Panc1 (cell line): ENCODE results near the gene LRFN3. TPM values are rescaled to one million over a fixed set of nuclear protein-coding genes. Genes with fewer than 3 reads are reported as not detected.

Source experiments
- ATAC-seq: fragments of 200-7000 bp; cut with Tn5 transposase; 2 replicates; pipeline ENCODE4 v1.9.1; 2020; ENCODE audit warnings: mild to moderate bottlenecking, moderate library complexity
- BruUV-seq: library from RNA; stranded (reverse); fragments of 400-500 nt; replicated peaks from 2 replicates; lab custom pipeline; 2021; lab: Mats Ljungman, UMichigan
- CTCF ChIA-PET: fragments of 300-600 bp; sonication (Branson Sonifier 250); formaldehyde crosslinking; loops from one replicate; lab custom pipeline; 2022; ENCODE audit warnings: antibody characterized with exemption; lab: Charles Lee
- POLR2A ChIA-PET: fragments of 300-600 bp; sonication (Branson Sonifier 250); formaldehyde crosslinking; loops from one replicate; lab custom pipeline; 2022; ENCODE audit warnings: antibody characterized with exemption; lab: Charles Lee
- DNase-seq: peaks from one replicate; pipeline ENCODE4 v3.0.0-alpha.2; 2010; ENCODE audit warnings: low read depth, low spot score
- H3K27ac ChIP-seq: 2 replicates; pipeline ENCODE4 v1.5.1; 2011; ENCODE audit warnings: mild to moderate bottlenecking, low read length, inconsistent platforms
- H3K27me3 ChIP-seq: fragments of 200-500 bp; sonication (Bioruptor generic); 2 replicates; pipeline ENCODE4 v1.6.0; 2014; ENCODE audit warnings: low read length, inconsistent platforms; ENCODE audit not compliant: control insufficient read depth, insufficient read depth
- H3K36me3 ChIP-seq: fragments of 200-500 bp; sonication (Bioruptor generic); 2 replicates; pipeline ENCODE4 v1.5.1; 2014; ENCODE audit warnings: inconsistent platforms, mild to moderate bottlenecking, low read length, moderate library complexity; ENCODE audit not compliant: control insufficient read depth, insufficient read depth
- H3K4me1 ChIP-seq: 2 replicates; pipeline ENCODE4 v1.5.1; 2011; ENCODE audit warnings: inconsistent platforms, mild to moderate bottlenecking, low read length, moderate library complexity; ENCODE audit not compliant: control insufficient read depth, insufficient read depth
- H3K4me3 ChIP-seq, 2 experiments: 2 replicates each; pipeline ENCODE4 v1.5.1; 2011 to 2012; ENCODE audit warnings: low read depth in 2 of 2, low read length in 2 of 2, mild to moderate bottlenecking in 2 of 2, inconsistent platforms in 1 of 2, moderate library complexity in 1 of 2
- H3K9me3 ChIP-seq: fragments of 200-500 bp; sonication (Bioruptor generic); 2 replicates; pipeline ENCODE4 v1.5.1; 2014; ENCODE audit warnings: low read depth, mild to moderate bottlenecking, inconsistent platforms, low read length, moderate library complexity; ENCODE audit not compliant: control insufficient read depth, insufficient read depth
- POLR2AphosphoS5 ChIP-seq: IDR thresholded peaks from 2 replicates; pipeline ENCODE4 v1.6.1; 2012; ENCODE audit warnings: mild to moderate bottlenecking, low read depth, low read length, moderate library complexity
- SIN3A ChIP-seq: IDR thresholded peaks from 2 replicates; pipeline ENCODE4 v1.6.1; 2012; ENCODE audit warnings: low read depth, mild to moderate bottlenecking, low read length, moderate library complexity, borderline replicate concordance; ENCODE audit not compliant: insufficient read depth
- TCF7L2 ChIP-seq: IDR thresholded peaks from 2 replicates; pipeline ENCODE4 v1.6.1; 2011; ENCODE audit warnings: mild to moderate bottlenecking, low read depth, low read length, inconsistent platforms
- in situ Hi-C: cut with HindIII; loops from 2 replicates; pipeline ENCODE4 v1.10.0; 2016; ENCODE audit warnings: low sequenced_read_pairs, low pct_unique_long_range_greater_than_20kb
- intact Hi-C: fragments of 100-400 bp; cut with micrococcal nuclease; formaldehyde crosslinking; loops from one replicate; pipeline ENCODE4 v1.10.0; 2022; ENCODE audit not compliant: unreplicated experiment
- total RNA-seq: library from RNA; stranded (reverse); gene quantifications from one replicate; pipeline ENCODE4 v1.2.1, GENCODE V29; 2021; ENCODE audit not compliant: unreplicated experiment
- TF ChIP-seq, protein P1 (sequence below), 2 experiments: IDR thresholded peaks; 2 replicates each; pipeline ENCODE4 v1.6.1; 2011 to 2012; ENCODE audit warnings: low read depth in 2 of 2, control low read depth in 1 of 2, low read length in 1 of 2, mild to moderate bottlenecking in 1 of 2, moderate library complexity in 1 of 2; ENCODE audit not compliant: insufficient read depth in 1 of 2
- TF ChIP-seq, protein P2 (sequence below): fragments of 450-650 bp; IDR thresholded peaks from 2 replicates; pipeline ENCODE4 v1.5.1; 2017; ENCODE audit warnings: mild to moderate bottlenecking

Gene LRFN3
- total RNA-seq, 1 experiment from 2014 or later, result 16.7 TPM

DNA sequence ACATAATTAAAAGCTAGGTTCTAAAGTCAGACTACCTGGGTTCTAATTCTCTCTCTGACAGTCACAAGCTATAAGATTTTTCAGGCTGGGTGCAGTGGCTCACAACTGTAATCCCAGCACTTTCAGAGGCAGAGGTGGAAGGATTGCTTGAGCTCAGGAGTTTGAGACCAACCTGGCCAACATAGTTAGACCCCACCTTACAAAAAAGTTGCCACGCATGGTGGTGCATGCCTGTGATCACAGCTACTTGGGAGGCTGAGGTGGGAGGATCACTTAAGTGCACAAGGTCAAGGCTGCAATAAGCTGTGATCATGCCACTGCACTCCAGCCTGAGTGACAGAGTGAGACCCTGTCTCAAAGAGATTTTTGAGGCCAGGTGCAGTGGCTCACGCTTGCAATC, 41.8 kb upstream of the LRFN3 start:
- no peak for ATAC-seq
- H3K4me1 ChIP-seq, result peaks cover 7% of the 10 kb centered on the region; the same call in 1 of the 2 replicates
- no peaks in the 10 kb centered on the region for H3K27me3 ChIP-seq
- intact Hi-C loops (no loop called here), in situ Hi-C loops (no loop called here)
- H3K9me3 ChIP-seq, result no peaks in the 10 kb centered on the region
- ChIA-PET POLR2A (no interaction called here), CTCF (no interaction called here)
- H3K4me3 ChIP-seq, result no peak overlapping the region
- no peak for DNase-seq
- TF ChIP-seq, protein P1, sequence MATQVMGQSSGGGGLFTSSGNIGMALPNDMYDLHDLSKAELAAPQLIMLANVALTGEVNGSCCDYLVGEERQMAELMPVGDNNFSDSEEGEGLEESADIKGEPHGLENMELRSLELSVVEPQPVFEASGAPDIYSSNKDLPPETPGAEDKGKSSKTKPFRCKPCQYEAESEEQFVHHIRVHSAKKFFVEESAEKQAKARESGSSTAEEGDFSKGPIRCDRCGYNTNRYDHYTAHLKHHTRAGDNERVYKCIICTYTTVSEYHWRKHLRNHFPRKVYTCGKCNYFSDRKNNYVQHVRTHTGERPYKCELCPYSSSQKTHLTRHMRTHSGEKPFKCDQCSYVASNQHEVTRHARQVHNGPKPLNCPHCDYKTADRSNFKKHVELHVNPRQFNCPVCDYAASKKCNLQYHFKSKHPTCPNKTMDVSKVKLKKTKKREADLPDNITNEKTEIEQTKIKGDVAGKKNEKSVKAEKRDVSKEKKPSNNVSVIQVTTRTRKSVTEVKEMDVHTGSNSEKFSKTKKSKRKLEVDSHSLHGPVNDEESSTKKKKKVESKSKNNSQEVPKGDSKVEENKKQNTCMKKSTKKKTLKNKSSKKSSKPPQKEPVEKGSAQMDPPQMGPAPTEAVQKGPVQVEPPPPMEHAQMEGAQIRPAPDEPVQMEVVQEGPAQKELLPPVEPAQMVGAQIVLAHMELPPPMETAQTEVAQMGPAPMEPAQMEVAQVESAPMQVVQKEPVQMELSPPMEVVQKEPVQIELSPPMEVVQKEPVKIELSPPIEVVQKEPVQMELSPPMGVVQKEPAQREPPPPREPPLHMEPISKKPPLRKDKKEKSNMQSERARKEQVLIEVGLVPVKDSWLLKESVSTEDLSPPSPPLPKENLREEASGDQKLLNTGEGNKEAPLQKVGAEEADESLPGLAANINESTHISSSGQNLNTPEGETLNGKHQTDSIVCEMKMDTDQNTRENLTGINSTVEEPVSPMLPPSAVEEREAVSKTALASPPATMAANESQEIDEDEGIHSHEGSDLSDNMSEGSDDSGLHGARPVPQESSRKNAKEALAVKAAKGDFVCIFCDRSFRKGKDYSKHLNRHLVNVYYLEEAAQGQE (IDR thresholded peaks at IDR 0.05; ENCODE audit: insufficient read depth in 1 of 2, low read depth in 2 of 2, low read length in 1 of 2), result no peak
- no TSS peak for BruUV-seq
- H3K36me3 ChIP-seq, result peaks cover 5% of the 10 kb centered on the region; the same call in 1 of the 2 replicates
- H3K27ac ChIP-seq, result no peak overlapping the region

DNA sequence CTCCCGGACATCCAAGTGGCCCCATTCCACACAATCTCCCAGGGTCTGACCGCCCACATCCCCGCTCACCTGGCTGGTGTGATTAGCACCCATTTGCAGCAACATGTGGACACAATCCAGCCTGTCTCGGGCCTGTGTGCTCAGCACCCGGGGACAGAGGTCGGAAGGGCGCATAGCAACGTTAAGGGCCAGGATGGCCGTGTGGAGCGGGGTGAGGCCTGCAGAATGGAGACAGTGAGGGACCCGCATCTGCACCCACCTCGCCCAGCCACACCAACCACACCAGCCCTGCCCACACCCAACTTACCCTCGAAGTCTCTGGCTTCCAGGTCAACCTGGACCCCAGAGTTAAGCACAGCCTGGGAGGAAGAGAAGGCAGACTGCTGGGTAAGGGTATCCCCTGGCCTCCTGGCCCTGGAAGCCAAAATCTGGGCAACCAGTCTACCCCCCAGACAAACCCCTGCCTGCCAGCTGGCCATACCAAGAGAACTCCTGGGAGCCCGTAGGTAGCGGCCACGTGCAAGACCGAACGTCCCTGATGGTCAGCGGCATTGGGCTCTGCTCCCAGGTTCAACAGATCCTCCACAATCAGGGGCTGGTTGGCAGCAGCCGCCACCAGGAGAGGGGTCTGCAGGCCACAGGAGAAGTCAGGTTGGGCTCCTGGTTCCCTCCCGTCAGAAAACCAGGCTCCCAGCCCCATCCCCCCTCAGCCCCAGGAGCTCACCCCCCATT, 40.1 kb upstream of the LRFN3 start:
- CTCF ChIA-PET, result no interaction called here
- intact Hi-C loops, result no loop called here

More for the DNA sequence above, 40.1 kb upstream of the LRFN3 start:
- ATAC-seq (no peak), DNase-seq (no peak)
- peaks cover 8% of the 10 kb centered on the region for H3K4me1 ChIP-seq
- no peaks in the 10 kb centered on the region for H3K9me3 ChIP-seq
- no peaks in the 10 kb centered on the region for H3K27me3 ChIP-seq
- POLR2A ChIA-PET, result no interaction called here
- H3K27ac ChIP-seq, result no peak overlapping the region
- in situ Hi-C loops, result no loop called here
- peaks cover 3% of the 10 kb centered on the region; the same call in 1 of the 2 replicates for H3K36me3 ChIP-seq
- H3K4me3 ChIP-seq, result no peak overlapping the region
- TF ChIP-seq, protein P2, sequence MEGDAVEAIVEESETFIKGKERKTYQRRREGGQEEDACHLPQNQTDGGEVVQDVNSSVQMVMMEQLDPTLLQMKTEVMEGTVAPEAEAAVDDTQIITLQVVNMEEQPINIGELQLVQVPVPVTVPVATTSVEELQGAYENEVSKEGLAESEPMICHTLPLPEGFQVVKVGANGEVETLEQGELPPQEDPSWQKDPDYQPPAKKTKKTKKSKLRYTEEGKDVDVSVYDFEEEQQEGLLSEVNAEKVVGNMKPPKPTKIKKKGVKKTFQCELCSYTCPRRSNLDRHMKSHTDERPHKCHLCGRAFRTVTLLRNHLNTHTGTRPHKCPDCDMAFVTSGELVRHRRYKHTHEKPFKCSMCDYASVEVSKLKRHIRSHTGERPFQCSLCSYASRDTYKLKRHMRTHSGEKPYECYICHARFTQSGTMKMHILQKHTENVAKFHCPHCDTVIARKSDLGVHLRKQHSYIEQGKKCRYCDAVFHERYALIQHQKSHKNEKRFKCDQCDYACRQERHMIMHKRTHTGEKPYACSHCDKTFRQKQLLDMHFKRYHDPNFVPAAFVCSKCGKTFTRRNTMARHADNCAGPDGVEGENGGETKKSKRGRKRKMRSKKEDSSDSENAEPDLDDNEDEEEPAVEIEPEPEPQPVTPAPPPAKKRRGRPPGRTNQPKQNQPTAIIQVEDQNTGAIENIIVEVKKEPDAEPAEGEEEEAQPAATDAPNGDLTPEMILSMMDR, result no peak
- no peak for TF ChIP-seq SIN3A
- TF ChIP-seq, protein P1 (IDR thresholded peaks at IDR 0.05; ENCODE audit: insufficient read depth in 1 of 2, low read depth in 2 of 2, low read length in 1 of 2), result no peak
- TF ChIP-seq TCF7L2, result no peak
- TF ChIP-seq POLR2AphosphoS5, result no peak
- no TSS peak for BruUV-seq
